Measurements from ENCODE around the gene RPL38.

RPL38 gene

DNA sequence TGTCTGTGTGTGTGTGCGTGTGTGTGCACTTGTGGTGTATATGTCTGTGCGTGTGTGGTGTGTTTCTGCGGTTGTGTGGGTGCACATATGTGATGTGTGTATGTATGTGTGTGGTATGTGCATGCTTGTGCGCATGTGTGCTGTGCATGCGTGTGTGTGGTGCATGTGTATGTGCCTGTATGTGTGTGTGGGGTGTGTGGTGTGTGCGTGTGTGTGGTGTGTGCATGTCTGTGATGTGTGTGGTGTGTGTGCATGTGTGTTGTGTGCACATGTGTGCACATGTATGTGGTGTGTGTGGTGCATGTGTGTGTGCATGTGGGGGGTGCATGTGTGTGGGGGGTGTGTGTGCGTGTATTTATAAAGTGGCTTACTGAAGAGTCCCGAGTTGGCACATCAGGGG lies 47.6 kb downstream of the RPL38 start:
- no peak for DNase-seq

DNA sequence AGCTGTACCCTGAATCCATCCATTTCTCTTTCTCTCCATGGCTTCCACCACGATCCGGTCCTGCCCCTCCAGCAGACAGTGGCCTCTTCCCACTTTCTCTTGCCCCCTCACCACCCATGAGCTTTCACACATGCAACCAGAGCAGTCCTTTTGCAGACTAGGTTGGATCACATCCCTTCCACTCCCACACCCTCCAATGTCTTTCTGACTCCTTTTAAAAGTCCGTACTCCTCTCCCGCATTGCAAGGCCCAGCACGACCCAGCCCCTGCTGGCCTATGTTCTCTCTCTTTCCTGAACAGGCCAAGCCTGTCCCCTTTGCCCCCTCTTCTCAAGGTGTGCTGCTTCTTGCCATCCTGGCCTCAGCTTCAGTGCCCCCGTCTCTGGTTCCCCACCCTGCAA lies 48.1 kb downstream of the RPL38 start:
- no peak for DNase-seq

DNA sequence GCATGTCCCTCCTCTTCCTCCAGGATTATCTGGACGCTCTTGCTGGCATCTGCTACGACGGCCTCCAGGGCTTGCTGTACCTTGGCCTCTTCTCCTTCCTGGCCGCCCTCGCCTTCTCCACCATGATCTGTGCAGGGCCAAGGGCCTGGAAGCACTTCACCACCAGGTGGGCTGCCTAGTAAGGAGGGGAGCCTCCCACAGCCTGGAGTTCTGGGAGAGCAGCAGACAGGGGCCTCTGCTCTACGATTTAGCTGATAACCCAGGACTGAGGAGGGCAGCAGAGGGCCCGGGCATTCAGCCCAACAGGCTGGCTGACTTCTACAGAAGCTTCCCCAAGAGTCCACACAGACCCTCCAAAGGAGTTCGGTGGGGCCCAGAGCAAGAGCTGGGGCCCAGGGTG lies 48.7 kb downstream of the RPL38 start:
- DNase-seq, result no peak

DNA sequence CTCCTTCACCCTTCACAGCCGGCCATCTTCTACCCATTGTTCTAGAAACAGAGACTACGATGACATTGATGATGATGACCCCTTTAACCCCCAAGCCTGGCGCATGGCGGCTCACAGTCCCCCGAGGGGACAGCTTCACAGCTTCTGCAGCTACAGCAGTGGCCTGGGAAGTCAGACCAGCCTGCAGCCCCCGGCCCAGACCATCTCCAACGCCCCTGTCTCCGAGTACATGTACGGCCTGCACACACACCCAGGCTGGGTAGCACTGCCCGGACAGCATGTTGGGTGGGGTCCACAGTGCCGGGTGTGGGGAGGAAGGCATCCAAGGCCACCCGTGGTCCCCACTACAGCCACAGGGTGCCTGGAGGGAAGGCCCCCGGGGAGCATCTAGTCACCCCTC lies 49.6 kb downstream of the RPL38 start:
- no peak for DNase-seq

DNA sequence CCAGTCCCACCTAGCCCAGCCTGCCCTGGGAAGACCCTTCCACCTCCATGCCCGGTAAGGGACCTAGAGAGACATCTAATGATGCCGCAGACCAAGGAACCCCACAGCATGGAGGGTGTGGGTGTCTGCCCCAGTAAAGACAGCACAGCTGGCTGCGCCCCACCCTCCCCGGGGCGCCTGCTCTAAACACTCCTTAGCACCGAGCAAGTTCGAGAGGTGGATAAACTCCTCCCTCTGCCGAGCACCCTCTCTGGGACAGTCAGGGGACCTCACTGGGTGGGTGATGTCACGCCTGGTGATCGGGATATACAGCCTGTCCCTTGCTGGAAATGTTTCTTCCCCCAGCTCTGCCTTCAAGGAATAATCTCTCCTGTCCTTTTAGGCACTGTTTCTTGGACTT lies 53.8 kb downstream of the RPL38 start:
- no peak for DNase-seq

DNA sequence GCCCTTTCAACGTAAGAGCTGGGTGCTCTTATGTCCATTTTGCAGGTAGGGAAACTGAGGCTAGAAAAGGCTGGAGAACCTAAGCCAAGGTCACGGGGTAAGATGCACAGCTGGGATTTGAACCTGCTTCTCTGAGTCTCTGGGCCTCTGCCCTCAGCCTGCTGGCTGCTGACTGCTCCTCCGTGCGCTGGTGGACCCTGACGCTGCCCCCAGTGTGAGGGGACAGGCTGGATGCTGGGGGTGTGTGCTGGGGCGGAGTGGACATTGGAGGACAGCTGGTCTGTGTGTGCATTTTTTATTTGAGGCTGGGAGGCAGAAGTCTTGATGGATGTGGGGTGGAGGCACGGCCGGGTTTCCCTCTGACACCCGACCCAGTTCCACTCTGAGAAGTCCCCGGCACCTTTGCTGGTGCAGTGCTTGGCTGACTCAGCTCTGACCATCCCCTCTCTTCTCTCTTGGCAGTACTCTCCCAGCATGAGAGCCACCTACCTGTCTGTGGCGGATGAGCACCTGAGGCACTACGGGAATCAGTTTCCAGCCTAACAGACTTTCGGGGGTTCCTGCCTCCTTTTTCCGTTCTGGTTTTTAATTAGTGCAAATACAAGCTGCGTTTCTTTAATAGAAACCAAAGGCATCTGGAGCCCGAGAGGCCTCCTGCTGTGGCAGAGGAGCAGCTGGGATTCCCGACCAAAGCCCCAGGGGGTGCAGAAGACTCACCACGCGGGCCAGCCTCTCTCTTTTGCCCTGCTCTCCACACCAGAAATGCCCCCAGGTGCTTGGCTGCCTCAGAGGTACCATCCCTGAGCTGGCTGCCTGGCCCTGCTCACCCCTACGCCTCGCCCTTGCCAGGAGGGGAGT lies 56.4 kb downstream of the RPL38 start:
- no peak for DNase-seq

All from activated CD4-positive, alpha-beta T cell treated with anti-CD3 and anti-CD28 coated beads, Interleukin-10, Interleukin-2, amounts not matched to agents 100 ng/mL and 50 ng/mL, durations not matched to agents 16 hours and 8 hours (primary cell).